NCI-H526 treated with DMSO at 0.1 percent for 48 hours (cell line): ENCODE results near the gene TMEM135.
"Not testable (repeated sequence)": the region's sequence is repeated elsewhere in the genome, so short reads cannot be mapped to it uniquely, and the experiment has no call there.

ENCODE experiments used
- DNase-seq: peaks from one replicate; lab custom pipeline; 2025; lab: John Stamatoyannopoulos, UW

The TMEM135 gene

DNA sequence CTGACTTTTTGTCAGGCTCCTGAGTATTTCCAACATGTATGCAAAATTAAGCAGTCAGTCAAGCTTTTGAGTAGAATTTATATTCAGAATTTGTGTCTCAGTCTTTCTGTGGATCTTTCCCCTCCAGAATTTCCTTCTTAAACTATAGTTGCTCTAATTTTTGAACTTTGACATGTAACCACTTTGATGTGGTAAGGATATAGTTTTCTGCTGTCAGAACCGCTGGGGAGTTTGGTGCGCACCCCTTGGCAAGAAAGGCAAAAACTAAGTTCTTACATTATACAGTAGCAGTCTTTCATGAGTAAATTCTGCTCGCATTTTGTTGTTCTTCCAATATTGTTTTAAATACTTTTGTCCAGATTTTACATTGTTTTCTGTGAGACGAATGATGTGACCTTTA, 105.9 kb downstream of the TMEM135 start:
- DNase-seq: no peak

DNA sequence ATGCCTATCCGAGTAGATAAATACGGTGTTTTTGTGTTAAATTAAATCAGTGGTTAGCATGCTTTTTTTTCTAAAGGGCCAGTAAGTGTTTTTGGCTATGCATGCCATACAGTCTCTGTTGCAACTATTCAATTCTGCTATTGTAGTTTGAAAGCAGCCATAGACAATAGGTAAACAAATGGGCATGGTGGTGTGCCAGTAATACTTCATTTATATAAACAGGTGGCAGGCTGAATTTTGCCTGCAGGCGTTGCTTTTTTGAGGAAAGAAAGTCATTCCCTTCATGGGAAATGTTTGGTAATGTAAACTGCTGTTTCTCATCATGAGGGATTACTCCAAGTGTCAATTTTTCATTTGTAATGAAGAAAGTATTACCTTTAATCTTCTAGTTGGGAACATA, 106.5 kb downstream of the TMEM135 start:
- no peak for DNase-seq

DNA sequence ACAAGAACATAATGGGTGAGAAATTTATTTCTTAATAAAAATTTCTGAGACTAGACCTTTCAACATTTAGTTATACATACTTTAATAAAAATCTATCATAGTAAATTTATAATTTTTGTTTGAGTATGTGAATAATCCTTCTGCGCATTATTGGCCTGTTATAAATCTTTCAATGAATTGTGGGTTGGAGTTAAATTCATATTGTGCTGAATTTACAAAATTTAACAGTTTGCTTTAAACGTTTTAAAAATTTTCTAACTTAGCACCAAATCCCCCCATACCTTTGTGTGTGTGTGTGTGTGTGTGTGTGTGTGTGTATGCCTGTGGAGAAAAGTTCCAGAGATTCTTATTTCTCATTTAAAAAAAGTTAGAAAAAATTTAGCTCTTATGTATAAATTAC, 111.0 kb downstream of the TMEM135 start:
- no peak for DNase-seq

DNA sequence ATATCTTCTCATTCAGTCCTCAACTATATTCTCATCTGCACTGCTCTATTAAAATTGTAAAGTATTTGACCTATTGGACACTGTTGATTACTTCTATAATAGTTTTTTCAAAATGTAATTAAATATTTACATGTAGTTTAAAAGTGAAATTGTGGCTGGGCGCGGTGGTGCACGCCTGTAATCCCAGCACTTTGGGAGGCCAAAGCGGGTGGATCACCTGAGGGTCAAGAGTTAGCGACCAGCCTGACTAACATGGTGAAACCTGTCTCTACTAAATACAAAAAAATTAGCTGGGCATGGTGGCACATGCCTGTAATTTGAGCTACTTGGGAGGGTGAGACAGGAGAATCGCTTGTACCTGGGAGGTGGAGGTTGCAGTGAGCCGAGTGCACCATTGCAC, 112.0 kb downstream of the TMEM135 start:
- DNase-seq: not testable (repeated sequence)

DNA sequence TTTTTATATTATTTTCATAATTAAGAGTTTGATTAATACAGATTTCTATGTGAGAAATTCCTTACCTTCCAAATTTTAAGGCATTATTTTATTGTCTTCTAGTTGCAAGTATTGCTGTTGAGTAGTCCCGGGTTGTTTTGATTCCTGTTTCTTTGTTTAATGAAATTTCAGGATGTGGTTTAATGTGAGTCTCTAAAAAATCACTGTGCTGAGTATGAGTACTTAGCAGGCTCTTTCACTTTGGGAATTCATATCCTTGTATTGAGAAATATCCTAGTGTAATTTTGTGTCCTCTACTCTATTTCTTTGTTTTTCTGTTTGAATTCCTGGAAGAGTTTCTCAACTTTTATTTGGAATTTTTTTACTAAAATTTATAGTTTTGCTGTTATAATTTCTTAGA, 113.2 kb downstream of the TMEM135 start:
- no peak for DNase-seq

DNA sequence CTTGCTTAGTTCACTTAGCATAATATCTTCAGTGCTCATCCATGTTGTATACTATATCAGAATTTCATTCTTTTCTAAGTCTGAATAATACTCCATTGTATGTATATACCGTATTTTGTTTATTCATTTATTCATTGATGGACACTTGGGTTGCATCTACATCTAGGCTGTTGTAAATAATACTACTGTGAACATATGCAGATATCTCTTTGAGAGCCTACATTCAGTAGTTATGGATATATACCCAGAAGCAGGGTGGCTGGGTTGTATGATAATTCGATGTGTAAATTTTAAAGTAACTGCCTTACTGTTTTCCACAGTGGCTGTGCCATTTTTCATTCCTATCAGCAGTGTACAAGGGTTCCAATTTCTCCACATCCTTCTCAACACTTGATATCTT, 116.5 kb downstream of the TMEM135 start:
- no peak for DNase-seq

DNA sequence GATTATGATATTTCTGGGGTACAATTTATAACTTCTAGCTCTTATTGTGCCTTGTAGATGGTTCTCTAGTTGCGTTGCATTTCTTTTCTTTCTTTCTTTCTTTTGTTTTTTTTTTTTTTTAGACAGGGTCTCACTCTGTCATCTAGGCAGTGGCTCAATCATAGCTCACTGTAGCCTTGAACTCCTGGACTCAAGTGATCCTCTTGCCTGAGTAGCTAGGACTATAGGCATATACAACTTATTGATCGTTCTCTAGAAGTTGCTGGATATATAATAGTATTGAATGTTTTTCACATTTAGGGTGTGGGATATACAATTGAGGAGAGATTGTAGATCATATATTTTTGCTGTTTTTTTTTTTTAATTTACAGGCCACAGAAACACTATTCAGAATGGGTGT, 119.2 kb downstream of the TMEM135 start:
- DNase-seq: no peak

DNA sequence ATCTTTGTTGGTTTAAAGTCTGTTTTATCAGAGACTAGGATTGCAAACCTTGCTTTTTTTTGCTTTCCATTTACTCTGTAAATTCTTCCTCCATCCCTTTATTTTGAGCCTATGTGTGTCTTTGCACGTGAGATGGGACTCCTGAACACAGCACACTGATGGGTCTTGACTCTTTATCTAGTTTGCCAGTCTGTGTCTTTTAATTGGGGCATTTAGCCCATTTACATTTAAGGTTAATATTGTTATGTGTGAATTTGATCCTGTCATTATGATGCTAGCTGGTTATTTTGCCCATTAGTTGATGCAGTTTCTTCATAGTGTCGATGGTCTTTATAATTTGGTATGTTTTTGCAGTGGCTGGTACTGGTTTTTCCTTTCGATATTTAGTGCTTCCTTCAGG, 131.3 kb downstream of the TMEM135 start:
- not testable (repeated sequence) for DNase-seq

DNA sequence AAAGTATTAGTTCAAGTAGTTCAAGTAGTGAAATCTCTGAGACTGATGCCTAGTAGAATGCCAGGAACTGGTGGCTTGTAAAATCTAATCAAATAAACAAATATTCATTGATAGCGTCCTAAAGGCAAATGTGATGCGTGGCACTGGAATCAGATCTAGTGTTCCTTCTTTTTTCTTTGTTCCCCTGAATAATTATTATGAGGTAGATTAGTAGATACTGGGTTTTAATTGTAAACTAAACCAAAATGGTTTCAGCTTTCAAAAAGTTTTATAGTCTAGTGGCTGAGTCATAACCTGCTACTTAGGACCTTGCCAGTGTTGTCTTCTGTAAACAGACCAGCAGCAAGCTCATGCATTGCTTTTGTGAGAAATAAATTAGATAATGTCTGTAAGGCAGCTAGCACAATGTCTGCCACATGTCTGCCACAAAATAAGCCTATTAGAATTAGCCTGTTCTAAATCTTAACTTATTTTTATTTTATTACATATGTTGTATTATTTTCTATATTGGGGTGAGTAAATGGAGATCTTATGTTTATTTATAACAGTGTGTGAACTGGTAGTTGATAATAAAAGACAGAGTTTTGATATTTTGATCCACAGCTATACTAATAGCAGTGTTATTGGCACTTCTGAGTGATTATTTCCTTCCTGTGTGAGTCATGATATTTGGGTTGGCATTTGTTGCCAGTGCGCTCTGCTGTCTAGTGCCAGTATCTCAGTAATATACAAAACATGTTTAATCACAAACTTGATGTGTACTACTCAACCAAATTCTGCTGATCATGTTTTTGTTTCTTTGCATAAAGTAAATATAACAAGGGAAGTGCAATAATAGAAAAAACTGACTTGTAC, 135.7 kb downstream of the TMEM135 start:
- DNase-seq: no peak

DNA sequence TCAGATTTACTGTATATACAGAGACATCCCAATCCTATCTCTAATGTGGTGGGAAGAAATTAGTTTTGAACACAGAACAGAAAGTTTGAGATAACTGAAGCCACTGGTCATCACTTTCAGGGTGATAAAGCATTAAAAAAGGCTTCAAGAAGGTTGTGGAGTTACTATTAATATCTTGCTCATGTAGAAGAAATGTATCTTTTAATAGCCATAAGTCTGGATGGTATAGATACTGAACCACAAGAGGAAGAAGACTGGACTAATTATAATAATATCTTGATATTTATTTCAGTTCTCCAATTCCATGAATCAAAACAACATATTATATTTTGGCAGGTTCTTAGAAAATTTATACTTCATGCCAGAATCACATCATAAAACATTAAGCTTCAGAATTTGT, 137.1 kb downstream of the TMEM135 start:
- no peak for DNase-seq

DNA sequence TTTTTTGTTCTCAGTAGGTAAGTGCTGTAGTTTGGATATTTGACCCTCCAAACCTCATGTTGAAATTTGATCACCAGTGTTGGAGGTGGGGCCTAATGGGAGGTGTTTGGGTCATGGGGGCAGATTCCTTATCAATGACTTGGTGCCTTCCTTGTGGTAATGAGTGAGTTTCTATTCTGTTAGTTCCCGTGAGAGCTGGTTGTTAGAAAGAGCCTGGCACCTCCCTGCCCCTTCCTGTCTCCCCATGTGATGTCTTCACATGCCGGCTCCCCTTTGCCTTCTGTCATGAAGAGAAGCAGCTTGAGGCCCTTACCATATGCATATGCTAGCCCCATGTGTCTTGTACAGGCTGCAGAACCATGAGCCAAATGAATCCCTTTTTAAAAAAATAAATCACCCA, 138.3 kb downstream of the TMEM135 start:
- no peak for DNase-seq

DNA sequence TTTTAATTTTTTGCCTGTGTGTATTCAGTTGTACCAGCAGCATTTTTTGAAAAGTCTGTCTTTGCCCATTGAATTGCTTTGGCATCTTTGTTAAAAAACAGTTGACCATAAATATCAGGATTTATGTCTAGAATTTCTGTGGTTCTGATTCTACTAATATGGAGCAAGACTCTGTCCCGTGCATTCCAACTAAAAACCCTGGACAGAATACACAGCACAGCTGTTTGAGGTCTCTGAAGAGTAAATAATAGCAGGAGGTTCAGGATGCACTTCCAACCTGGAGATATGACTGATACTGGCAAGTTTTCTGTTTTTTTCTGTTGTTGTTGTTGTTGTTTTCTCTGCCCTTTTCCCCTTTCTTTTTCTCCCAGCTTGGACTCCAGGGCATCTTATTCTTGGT, 141.9 kb downstream of the TMEM135 start:
- no peak for DNase-seq

DNA sequence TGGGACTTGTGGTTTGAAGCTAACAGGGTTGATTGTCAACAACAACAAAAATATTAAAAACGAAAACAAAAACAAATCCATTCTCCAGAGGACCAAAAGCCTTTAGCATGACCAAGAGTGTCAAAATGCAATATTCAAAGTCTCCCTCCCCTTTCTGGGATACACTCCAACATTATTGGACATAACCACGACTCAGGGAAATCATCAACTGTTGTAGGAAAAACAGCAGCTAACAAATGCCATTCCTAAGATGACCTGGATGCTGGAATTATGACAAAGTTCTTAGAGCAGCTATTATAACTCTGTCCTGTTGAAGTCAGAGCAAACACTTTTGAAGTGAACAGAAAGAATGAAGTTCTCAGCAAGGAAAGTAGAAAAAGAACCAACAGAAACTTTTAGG, 143.0 kb downstream of the TMEM135 start:
- no peak for DNase-seq

DNA sequence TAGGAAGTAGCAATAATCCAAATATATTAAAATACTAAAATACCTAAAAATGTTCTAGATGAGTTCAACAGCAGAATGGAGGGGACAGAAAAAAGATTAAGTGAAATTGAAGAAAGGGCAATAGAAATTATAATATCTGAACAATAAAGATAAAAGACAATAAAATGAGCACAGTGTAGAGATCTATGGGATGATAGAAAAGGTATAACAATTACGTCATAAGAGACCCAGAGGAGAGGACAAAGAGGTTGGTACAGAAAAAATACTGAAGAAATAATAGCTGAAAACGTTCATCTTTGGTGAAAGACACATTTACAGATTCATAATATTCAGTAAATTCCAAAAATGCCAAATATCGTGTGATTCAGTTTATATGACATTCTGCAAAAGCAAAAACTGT, 143.4 kb downstream of the TMEM135 start:
- no peak for DNase-seq

DNA sequence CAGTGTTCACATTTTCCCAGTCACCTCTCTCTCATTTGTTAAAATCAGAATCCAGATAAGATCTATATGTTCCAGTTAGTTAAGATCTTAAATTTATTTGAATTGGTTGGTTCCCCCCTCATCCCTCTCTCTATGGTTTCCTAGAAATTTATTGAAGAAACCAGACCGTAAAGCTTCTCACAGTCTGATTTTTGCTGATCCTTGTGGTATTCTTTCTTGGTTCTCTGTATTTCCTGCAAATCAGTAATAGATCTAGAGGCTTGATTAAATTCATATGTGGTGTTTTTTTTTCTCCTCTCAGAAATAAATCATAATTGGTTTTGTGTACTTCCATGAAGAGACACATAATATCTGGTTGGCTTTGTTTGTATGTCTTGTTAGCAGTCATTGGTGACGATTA, 147.5 kb downstream of the TMEM135 start:
- DNase-seq: no peak

DNA sequence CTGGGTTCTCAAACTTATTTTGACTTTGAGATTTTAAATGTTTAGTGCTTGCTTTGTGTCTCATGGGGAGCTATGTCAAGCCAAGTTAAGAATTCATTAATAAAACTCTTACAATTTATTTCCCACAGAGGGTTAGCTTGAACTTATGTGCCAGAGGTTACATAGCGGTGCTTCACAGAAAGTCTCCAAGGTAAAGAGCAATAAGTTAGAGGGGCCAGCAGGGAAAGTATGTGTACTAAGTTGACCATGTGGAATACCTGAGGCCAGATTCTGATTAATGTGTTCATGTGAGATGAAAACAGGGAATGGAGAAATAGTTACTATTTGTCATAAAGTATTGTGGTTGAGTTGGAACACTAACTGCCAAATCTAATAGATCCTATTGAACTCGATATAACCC, 149.3 kb downstream of the TMEM135 start:
- DNase-seq: no peak

DNA sequence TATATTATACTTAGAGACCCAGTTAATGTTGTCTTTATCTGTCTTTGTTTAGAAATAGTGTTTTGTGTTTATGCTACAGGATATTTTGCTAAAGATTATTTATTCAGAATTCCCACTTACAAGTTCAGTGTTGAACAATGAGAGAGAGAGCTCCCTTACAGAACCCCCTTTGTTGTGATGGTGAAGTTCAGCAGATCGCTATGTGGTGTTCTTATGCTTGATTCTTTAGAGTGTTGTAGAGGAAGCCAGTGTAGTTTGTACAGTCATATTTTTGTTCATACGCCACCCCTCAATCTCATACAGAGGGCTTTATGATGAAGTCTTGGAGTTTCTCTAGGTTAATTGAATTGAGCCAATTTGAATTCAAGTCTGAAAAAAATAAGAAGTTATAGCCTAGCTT, 150.2 kb downstream of the TMEM135 start:
- DNase-seq: no peak

DNA sequence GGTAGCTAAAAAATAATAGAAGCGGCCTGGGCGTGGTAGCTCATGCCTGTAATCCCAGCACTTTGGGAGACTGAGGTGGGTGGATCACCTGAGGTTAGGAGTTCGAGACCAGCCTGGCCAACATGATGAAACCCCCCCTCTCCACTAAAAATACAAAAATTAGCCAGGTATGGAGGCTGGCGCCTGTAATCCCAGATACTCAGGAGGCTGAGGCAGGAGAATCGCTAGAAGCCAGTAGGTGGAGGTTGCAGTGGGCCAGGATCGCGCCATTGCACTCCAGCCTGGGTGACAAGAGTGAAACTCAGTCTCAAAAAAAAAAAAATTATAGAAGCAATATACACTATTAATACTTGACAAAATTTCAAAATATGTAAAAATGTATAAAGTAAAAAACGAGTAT, 150.7 kb downstream of the TMEM135 start:
- not testable (repeated sequence) for DNase-seq

DNA sequence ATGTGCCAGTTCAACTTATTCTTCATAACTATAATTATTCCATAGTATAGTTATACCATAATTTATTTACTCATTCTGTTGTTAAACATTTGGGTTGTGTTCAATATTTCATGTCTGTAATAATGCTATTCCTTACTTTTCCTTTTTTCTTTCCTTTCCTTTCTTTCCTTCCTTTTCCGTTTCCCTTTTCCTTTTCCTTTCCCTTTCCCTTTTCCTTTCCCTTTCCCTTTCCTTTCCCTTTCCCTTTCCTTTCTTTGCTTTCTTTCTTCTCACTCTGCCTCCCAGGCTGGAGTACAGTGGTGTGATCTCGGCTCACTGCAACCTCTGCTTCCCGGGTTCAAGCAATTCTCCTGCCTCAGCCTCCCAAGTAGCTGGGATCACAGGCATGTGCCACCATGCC, 151.2 kb downstream of the TMEM135 start:
- not testable (repeated sequence) for DNase-seq

DNA sequence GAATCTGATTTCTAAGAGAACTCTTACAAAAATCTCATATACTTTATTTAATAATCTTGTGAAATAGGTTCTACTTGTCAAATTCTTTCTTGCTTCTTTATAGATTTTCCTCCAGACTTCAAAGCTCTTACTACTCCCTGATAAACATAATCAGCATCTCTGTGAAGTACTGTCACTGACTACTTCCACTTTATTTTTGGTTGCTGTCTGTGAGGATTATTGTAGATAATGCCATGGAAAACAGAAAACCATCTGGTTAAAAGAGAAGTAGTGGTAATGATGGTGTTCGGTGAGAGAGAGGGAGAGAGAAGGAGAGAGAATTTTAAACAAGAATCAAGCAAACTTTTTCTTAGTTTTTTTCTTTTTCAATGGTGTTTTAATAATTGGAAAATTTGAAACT, 152.3 kb downstream of the TMEM135 start:
- DNase-seq: no peak

DNA sequence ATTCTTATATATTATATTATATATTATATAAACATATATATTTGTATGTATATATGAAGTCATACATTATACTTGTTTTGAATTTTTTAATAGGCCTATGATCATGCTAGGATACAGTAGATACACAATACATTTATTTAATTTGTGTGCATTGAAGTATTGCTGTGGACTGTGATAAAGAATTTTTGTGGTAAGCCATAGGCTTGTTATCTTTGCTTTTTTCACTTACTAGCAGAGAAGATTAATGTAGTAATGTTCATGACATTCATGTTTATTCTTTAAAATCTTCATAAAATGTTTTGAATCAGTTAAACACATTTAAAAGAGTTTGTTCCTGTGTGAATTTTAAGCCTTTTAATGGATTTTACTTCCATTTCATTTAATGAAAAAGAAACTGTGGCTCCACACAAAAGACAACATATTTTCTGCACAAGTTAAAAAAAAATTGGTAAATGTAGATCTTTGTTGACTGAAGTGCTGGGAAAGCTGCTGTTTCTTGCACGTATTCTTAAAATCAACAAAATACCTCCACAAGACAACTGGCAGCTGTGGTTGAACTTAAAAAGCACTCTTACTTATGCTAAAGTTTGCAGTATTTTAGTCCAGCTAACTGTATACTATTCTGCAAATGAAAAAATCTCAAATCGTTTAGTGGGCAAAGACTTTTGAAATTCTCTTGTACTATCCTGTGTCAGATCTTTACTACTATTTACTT, 156.2 kb downstream of the TMEM135 start:
- DNase-seq: no peak

DNA sequence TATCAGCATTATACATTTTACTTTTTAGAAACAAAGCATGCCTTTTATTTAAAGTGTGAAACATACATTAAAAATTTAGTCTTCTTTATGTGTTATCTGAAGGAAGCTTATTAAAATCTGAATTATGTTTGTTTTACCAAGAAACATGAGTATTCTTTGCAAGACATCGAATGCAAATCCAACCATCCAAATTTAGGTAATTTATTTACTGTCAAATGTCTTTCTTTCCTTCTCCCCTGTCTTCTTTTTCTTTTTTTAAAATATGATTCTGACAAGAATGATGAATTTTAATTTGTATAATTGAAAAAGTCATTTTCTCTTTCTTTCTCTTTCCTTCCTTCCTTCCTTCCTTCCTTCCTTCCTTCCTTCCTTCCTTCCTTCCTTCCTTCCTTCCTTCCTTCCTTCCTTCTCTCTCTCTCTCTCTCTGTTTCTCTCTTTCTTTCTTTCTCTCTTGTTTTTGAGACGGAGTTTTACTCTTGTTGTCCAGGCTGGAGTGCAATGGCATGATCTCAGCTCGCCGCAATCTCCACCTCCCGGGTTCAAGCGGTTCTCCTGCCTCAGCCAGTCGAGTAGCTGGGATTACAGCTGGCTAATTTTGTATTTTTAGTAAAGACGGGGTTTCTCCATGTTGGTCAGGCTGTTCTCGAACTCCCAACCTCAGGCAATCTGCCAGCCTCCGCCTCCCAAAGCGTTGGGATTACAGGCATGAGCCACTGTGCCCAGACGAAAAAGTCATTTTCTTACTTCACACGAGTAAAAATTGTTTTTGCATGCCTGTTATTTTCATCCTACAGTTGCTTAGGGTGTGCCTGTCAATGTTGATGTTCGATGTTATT, 157.5 kb downstream of the TMEM135 start:
- DNase-seq: no peak
